Stimulated activated CD8-positive, alpha-beta memory T cell treated with anti-CD3 and anti-CD28 coated beads, Interleukin-15, amount 100 ng/mL, for 48 hours (primary cell): Measurements from ENCODE around the gene KRT84.
"Not testable (repeated sequence)": the region's sequence is repeated elsewhere in the genome, so short reads cannot be mapped to it uniquely, and the experiment has no call there.

Experiments
- DNase-seq, 2 donors: peaks; one replicate each; pipeline ENCODE4 v3.0.0-alpha.2; 2020; ENCODE audit warnings: low read depth in 2 of 2

KRT84 gene

DNA sequence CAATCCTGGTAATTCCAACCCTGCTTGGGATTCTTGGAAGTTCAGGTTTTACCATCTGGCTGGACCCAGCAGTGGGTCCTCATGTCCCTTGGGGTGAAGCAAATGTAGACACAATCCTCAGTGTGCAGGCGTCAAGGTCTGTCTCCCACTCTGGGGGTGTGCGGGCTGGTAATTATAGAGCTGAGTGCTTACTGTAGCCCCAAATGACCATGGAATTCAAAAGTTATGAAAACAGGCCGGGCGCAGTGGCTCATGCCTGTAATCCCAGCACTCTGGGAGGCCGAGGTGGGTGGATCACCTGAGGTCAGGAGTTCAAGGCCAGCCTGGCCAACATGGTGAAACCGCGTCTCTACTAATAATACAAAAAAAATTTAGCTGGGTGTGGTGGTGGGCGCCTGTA lies 40.4 kb downstream of the KRT84 start:
- DNase-seq: not testable (repeated sequence)

DNA sequence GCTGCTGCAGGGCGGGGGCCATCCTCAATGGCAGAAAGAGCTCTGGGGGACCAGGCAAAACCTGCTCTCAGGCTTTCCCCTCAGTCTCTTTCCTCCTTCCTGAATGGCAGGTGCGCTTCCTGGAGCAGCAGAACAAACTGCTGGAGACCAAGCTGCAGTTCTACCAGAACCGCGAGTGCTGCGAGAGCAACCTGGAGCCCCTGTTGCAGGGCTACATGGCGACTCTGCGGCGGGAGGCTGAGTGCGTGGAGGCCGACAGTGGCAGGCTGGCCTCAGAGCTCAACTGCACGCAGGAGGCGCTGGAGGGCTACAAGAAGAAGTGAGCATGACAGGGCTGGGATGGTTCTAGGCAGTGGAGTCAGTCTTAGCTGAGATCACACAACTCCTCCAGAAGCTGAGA lies 41.3 kb downstream of the KRT84 start:
- no peak for DNase-seq

DNA sequence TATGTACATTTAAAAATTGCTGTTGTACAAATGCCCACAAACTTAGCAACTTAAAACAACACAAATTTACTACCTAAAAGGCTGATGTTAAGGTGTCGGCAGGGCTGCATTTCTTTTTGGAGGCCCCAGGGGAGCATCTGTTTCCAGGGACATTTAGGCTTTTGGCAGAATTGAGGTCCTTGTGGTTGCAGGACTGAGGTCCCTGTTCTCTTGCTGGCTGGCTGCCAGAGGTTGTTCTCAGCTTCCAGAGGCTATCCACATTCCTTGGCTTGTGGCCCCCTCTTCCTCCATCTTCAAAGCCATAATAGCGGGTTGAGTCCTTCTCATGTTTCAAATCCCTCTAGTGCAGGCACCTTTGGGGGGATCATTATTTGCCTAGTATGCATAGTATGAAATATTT lies 41.9 kb downstream of the KRT84 start:
- no peak for DNase-seq

GRCh38 chr12:52342781-52343490 lies 42.5 kb downstream of the KRT84 start:
- no peak for DNase-seq

DNA sequence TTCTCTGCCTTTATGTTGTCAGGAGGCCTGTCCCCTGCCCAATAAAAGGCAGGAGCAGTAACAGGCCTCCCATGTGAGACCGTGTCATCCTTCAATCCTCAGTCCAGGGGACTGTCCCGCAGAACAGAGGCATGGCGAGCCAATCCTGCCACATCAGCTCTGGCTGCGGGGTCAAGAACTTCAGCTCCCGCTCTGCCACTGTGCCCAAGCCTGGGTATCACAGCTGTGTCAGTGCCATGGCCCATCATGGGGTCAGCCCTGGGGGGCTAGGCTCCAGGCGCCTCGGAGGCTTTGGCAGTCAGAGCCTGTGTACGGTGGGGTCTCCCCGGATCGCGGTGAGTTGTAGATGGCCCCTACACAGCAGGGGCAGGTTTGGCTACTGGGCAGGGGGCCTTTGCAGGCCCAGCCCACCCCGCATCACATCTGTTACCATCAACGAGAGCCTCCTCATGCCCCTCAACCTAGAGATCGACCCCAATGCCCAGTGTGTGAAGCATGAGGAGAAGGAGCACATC lies 44.3 kb downstream of the KRT84 start:
- DNase-seq: no peak

- DNase-seq: no peak
These were observed 47.1 kb downstream of the KRT84 start for GRCh38 chr12:52338241-52338960.

DNA sequence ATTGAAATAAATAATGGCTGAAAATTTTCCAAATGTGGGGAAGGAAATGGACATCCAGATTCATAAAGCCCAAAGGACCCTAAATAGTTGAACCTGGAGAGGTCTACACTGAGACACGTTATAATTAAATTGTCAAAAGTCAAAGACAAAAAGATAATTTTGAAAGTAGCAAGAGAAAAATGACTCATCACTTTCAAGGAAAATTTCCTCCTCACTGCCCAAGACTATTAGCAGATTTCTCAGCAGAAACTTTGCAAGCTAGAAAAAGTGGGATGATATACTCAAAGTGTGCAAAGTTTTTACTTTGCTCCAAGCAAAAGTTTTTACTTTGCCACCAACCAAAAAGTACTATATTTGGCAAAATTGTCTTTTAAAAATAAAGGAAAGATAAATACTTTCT lies 48.4 kb downstream of the KRT84 start:
- no peak for DNase-seq

DNA sequence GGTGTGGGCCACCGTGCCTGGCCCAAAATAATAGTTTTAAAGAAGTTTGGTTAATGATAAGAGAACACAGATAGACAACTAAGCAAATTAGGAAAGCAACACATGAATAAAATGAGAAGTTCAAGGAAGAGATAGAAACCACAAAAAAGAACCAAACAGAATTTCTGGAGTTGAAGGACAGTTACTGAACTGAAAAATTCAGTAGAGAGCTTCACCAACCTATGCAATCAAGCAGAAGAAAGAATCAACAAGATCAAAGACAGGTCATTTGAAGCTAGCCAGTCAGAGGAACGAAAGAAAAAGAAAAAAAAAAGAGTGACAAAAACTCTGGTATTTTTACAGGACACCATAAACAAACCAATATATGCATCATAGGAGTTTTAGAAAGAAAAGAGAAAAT lies 48.8 kb downstream of the KRT84 start:
- no peak for DNase-seq

- DNase-seq: no peak
These were observed 49.7 kb downstream of the KRT84 start for GRCh38 chr12:52335598-52336262.

DNA sequence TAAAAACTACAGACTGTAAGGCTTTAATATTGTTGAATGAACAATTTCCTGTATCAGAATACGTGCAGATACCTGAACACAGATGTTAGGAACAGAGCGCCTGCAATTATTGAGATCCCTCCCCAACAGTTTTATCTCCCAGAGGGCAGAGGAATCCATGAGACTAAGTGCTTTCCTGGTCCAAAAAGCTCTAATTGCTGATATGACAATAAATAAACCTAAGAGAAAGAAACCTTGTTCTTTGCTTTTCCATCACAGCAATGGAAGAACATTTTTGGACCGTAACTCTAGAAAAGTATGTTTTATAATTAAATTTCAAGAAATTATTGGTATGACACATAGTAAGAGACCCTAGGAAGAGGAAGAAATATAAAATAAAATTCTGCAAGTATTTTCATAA lies 51.3 kb downstream of the KRT84 start:
- no peak for DNase-seq

GRCh38 chr12:52333321-52333720 lies 52.1 kb downstream of the KRT84 start:
- DNase-seq: no peak

GRCh38 chr12:52332381-52332780 lies 53.1 kb downstream of the KRT84 start:
- no peak for DNase-seq

GRCh38 chr12:52331833-52332232 lies 53.6 kb downstream of the KRT84 start:
- DNase-seq: no peak

DNA sequence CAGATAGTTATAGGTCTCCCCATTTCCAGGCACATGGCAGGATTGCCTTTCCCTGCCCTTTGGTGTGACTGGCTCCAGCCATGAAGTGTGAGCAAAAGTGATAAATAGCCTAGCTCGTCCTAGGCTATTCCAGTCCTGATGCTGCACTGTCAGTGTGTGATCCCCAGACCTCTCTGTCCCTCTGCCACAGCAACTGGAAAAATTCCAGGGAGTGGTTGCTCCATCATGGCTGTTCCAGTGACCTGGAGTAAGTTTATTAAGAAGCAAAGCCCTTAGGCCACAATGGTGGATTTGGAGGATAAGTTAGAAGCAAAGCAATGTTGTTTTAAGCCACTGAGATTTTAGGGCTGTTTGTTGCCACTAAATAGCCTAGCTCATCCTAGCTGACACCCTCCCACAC lies 54.4 kb downstream of the KRT84 start:
- no peak for DNase-seq

- no peak for DNase-seq
These were observed 57.5 kb downstream of the KRT84 start for GRCh38 chr12:52327830-52328500.
